ENCODE results near the gene PDE1A. TPM values are rescaled to one million over a fixed set of nuclear protein-coding genes. Genes with fewer than 3 reads are reported as not detected.

The PDE1A gene
- polyA plus RNA-seq, 3 donors = 1.3 to 27.3 (median 4.9) TPM

GRCh38 chr2:182242609-182243008 is 184.2 kb downstream of the PDE1A start:
- 60 to 83% (median 68%) methylated on average over 4 to 5 of the region's 5 CpGs for WGBS, 3 donors
- H3K27ac ChIP-seq (ENCODE audit: low read depth, low read length) = no peak overlapping the region

- WGBS, 3 donors = 83 to 96% (median 94%) methylated on average over 1 of the region's 1 CpG
- H3K27ac ChIP-seq (ENCODE audit: low read depth, low read length) = no peak overlapping the region
Observed at GRCh38 chr2:182241936-182242335, 184.9 kb downstream of the PDE1A start.

- no peak overlapping the region for H3K27ac ChIP-seq (ENCODE audit: low read depth, low read length)
- WGBS, 3 donors = 32 to 35% (median 34%) methylated on average over 5 of the region's 5 CpGs
Observed at GRCh38 chr2:182240862-182241371, 185.9 kb downstream of the PDE1A start.

GRCh38 chr2:182230561-182230960 is 196.3 kb downstream of the PDE1A start:
- no peak overlapping the region for H3K27ac ChIP-seq (ENCODE audit: low read depth, low read length)

GRCh38 chr2:182229297-182229696 is 197.5 kb downstream of the PDE1A start:
- H3K27ac ChIP-seq (ENCODE audit: low read depth, low read length) = no peak overlapping the region
- 64 to 83% (median 66%) methylated on average over 2 of the region's 2 CpGs for WGBS, 3 donors

- no peak overlapping the region for H3K27ac ChIP-seq (ENCODE audit: low read depth, low read length)
- WGBS, 3 donors = 79 to 93% (median 88%) methylated on average over 2 of the region's 2 CpGs
Observed at GRCh38 chr2:182228741-182229140, 198.1 kb downstream of the PDE1A start.

- 41 to 69% (median 63%) methylated on average over 2 of the region's 2 CpGs for WGBS, 3 donors
- no peak overlapping the region for H3K27ac ChIP-seq (ENCODE audit: low read depth, low read length)
Observed at GRCh38 chr2:182228073-182228473, 198.8 kb downstream of the PDE1A start.

GRCh38 chr2:182226807-182227206 is 200.0 kb downstream of the PDE1A start:
- no peak overlapping the region for H3K27ac ChIP-seq (ENCODE audit: low read depth, low read length)
- 91 to 94% (median 94%) methylated on average over 4 of the region's 4 CpGs for WGBS, 3 donors

- no peak overlapping the region for H3K27ac ChIP-seq (ENCODE audit: low read depth, low read length)
- WGBS, 3 donors = 92 to 97% (median 96%) methylated on average over 3 of the region's 3 CpGs
Observed at GRCh38 chr2:182224669-182225068, 202.2 kb downstream of the PDE1A start.

GRCh38 chr2:182220998-182221397 is 205.8 kb downstream of the PDE1A start:
- no peak overlapping the region for H3K27ac ChIP-seq (ENCODE audit: low read depth, low read length)
- WGBS, 3 donors = 61 to 79% (median 62%) methylated on average over 3 of the region's 3 CpGs

GRCh38 chr2:182220335-182220734 is 206.5 kb downstream of the PDE1A start:
- no peak overlapping the region for H3K27ac ChIP-seq (ENCODE audit: low read depth, low read length)
- 85 to 96% (median 94%) methylated on average over 1 of the region's 1 CpG for WGBS, 3 donors

- H3K27ac ChIP-seq (ENCODE audit: low read depth, low read length) = no peak overlapping the region
Observed at GRCh38 chr2:182210669-182211068, 216.2 kb downstream of the PDE1A start.

GRCh38 chr2:182208421-182208820 is 218.4 kb downstream of the PDE1A start:
- 78 to 91% (median 80%) methylated on average over 4 of the region's 4 CpGs for WGBS, 3 donors
- H3K27ac ChIP-seq (ENCODE audit: low read depth, low read length) = no peak overlapping the region

GRCh38 chr2:182207049-182207746 is 219.6 kb downstream of the PDE1A start:
- H3K27ac ChIP-seq (ENCODE audit: low read depth, low read length) = no peak overlapping the region
- WGBS, 3 donors = 91 to 96% (median 94%) methylated on average over 5 of the region's 5 CpGs

GRCh38 chr2:182197529-182197928 is 229.3 kb downstream of the PDE1A start:
- H3K27ac ChIP-seq (ENCODE audit: low read depth, low read length) = no peak overlapping the region

GRCh38 chr2:182193291-182193690 is 233.5 kb downstream of the PDE1A start:
- WGBS, 3 donors = 93 to 95% (median 94%) methylated on average over 5 of the region's 5 CpGs
- no peak overlapping the region for H3K27ac ChIP-seq (ENCODE audit: low read depth, low read length)

GRCh38 chr2:182191061-182191460 is 235.8 kb downstream of the PDE1A start:
- no peak overlapping the region for H3K27ac ChIP-seq (ENCODE audit: low read depth, low read length)
- 83 to 92% (median 86%) methylated on average over 2 of the region's 2 CpGs for WGBS, 3 donors

GRCh38 chr2:182187130-182187529 is 239.7 kb downstream of the PDE1A start:
- H3K27ac ChIP-seq (ENCODE audit: low read depth, low read length) = no peak overlapping the region

GRCh38 chr2:182186132-182186735 is 240.6 kb downstream of the PDE1A start:
- WGBS, 3 donors = 26 to 35% (median 34%) methylated on average over 4 of the region's 4 CpGs
- no peak overlapping the region for H3K27ac ChIP-seq (ENCODE audit: low read depth, low read length)

GRCh38 chr2:182182436-182182835 is 244.4 kb downstream of the PDE1A start:
- no peak overlapping the region for H3K27ac ChIP-seq (ENCODE audit: low read depth, low read length)
- WGBS, 3 donors = 63 to 72% (median 69%) methylated on average over 2 of the region's 2 CpGs

Data from adipose tissue (tissue), 3 donors.